GM18526 (cell line): ENCODE measurements around the gene MIS12.
A peak's percentile ranks its signal among the peaks of the same experiment; 100 is the strongest.

Experiments used
- POLR2A ChIP-seq: IDR thresholded peaks from 3 replicates; pipeline ENCODE4 v1.6.1; 2011; ENCODE audit not compliant: insufficient read length; ENCODE audit errors: extremely low read depth

MIS12 gene

GRCh38 chr17:5481451-5481850 is 4.9 kb upstream of the MIS12 start:
- TF ChIP-seq POLR2A, result no peak

GRCh38 chr17:5485270-5486205 is 828 bp upstream of the MIS12 start, which contains the start of gene DERL2:
Gene DERL2 (minus strand): TSS chr17:5486178. CDS start chr17:5486161, 17 bp downstream.
- peak; percentile 64 for TF ChIP-seq POLR2A

DNA sequence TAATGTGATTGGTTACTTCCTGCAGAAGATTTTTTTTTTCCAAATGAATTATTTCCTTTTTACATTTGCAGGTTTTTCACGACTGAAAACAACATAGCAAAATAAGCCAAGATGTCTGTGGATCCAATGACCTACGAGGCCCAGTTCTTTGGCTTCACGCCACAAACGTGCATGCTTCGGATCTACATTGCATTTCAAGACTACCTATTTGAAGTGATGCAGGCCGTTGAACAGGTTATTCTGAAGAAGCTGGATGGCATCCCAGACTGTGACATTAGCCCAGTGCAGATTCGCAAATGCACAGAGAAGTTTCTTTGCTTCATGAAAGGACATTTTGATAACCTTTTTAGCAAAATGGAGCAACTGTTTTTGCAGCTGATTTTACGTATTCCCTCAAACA is 2.4 kb downstream of the MIS12 start:
- no peak for TF ChIP-seq POLR2A

- no peak for TF ChIP-seq POLR2A
Measured at GRCh38 chr17:5492970-5493369, 6.6 kb downstream of the MIS12 start.

- TF ChIP-seq POLR2A, result no peak
Measured at GRCh38 chr17:5499476-5500231, 13.3 kb downstream of the MIS12 start.

GRCh38 chr17:5500247-5500588 is 13.9 kb downstream of the MIS12 start:
- TF ChIP-seq POLR2A, result no peak

- TF ChIP-seq POLR2A, result no peak
Measured at GRCh38 chr17:5500589-5501391, 14.4 kb downstream of the MIS12 start.

- TF ChIP-seq POLR2A, result no peak
Measured at GRCh38 chr17:5501685-5502084, 15.3 kb downstream of the MIS12 start.

- no peak for TF ChIP-seq POLR2A
Measured at GRCh38 chr17:5502552-5502951, 16.2 kb downstream of the MIS12 start.

- TF ChIP-seq POLR2A, result no peak
Measured at GRCh38 chr17:5506307-5506706, 19.9 kb downstream of the MIS12 start.

DNA sequence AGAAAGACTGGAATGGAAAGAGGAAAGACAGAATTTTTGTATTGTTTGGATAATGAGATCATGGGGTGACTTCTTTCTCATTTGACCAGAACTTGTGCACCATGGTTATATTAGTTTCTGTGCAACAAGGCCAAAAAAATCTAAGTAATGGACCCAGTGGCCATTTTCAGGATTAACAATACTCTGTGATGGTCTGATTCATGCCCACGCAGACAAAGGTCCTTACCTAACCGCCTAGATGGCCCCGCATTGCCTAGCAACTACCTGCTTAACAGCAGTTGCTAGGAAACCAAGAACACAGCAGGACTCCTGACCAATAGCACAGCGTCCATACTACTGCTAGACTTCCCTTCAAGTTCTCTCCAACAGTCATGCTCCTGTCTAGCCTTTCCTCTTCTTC is 22.4 kb downstream of the MIS12 start:
- TF ChIP-seq POLR2A, result no peak

DNA sequence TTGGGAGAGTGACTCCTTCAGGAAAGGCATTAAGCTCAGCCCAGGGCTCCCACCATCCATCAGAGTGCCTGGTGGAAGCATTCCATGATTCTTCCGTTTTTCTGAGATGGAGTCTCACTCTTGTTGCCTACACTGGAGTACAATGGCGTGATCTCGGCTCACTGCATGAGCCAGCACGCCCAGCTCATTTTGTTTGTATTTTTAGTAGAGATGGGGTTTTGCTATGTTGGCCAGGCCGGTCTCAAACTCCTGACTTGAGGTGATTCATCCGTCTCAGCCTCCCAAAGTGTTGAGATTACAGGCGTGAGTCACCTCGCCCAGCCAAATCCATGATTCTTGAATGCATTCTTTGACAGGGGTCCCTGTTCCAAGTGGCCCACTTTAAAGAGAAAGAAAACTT is 23.1 kb downstream of the MIS12 start:
- no peak for TF ChIP-seq POLR2A

DNA sequence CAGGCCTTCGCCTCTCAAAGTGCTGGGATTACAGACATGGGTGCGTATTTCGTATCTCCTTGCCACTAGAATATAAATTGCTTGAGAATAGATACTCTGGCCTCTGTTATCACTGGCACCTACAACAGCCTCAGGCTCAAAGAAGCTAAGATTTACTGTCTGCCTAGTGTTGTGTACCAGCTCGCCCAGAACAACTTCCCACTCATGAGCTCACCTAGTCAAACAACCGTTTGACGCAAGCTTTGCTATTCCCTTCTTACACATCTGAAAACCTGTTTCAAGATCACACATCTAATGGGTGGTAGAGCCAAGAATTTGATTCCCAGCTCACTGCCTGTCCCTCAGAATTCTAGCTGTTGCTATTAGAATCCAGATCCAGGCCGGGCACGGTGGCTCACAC is 24.4 kb downstream of the MIS12 start:
- no peak for TF ChIP-seq POLR2A

DNA sequence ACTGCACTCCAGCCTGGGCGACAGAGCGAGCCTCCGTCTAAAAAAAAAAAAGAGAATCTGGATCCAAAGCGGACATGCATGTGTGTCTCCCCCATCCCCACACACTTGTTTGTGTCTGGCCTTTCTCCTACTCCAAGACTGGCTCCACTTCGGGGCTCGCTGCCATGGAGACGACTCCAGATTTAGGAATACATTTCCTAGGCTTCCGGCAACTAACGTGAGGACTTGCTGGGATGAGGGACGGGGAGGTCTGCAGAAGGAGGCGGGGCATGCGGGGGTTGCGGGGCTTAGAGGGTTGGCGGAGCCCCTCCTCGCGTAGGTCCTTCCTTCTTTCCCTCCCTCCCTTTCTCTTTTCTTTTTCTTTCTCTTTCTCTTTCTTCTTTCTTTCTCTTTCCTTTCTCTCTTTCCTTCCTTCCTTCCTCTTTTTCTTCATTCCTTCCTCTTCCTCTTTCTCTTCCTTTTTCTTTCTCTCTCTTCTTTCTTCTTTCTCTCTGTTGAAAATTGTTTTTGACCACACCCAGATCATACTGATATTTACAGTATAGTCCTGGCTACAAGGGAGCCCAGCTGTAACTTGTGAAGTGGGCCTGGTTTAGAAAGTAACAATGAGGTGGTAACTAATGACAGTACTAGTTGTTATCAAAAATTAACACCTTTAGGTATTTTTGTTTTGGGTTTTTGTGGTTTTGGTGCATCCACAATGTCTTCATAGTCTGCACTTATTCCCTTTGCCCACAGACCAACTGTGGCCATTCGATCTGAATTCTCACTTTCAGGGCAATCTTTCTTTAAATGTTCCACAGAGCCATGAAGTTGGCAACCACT is 25.2 kb downstream of the MIS12 start:
- no peak for TF ChIP-seq POLR2A

DNA sequence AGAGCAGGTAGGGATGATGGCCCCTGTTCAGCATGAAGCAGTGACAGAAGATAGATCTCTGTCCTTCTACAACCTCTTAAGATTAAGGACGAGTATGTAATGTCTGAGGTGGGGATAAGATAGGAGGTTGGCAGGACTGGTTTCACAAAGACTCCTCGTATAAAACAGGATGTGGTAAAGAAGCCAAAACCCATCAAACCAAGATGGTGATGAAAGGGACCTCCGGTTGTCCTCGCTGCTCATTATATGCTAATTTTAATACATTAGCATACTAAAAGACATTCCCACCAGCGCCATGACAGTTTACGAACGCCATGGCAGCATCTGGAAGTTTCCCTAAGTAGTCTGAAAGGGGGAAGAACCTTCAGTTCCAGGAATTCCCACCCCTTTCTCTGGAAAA is 27.3 kb downstream of the MIS12 start:
- TF ChIP-seq POLR2A, result no peak
